ENCODE measurements around the gene SRGAP3.

SRGAP3 gene

GRCh38 chr3:9081184-9081818, 168.1 kb downstream of the SRGAP3 start:
- H3K9me3 ChIP-seq, result no peaks in the 10 kb centered on the region
- H3K36me3 ChIP-seq, result no peaks in the 10 kb centered on the region
- H3K4me1 ChIP-seq (ENCODE audit: control insufficient read depth in 1 of 2, insufficient read depth in 1 of 2, low read depth in 1 of 2, low read length in 1 of 2), result no peaks in the 10 kb centered on the region
- no peak overlapping the region for H3K4me3 ChIP-seq (ENCODE audit: low read depth in 1 of 2, low read length in 1 of 2)
- TF ChIP-seq CTCF (IDR thresholded peaks at IDR 0.05), result no peak
- H3K27me3 ChIP-seq, result no peaks in the 10 kb centered on the region
- H3K27ac ChIP-seq, result no peak overlapping the region

- Histone ChIP-seq H3K36me3 (no peaks in the 10 kb centered on the region), H3K9me3 (no peaks in the 10 kb centered on the region), H3K27me3 (no peaks in the 10 kb centered on the region), H3K4me1 (ENCODE audit: control insufficient read depth in 1 of 2, insufficient read depth in 1 of 2, low read depth in 1 of 2, low read length in 1 of 2) (no peaks in the 10 kb centered on the region), H3K4me3 (ENCODE audit: low read depth in 1 of 2, low read length in 1 of 2) (no peak overlapping the region), H3K27ac (no peak overlapping the region)
- TF ChIP-seq CTCF (IDR thresholded peaks at IDR 0.05), result no peak
Measured at GRCh38 chr3:9080163-9080562, 169.3 kb downstream of the SRGAP3 start.

GRCh38 chr3:9079676-9080075, 169.8 kb downstream of the SRGAP3 start:
- no peak overlapping the region for H3K4me3 ChIP-seq (ENCODE audit: low read depth in 1 of 2, low read length in 1 of 2)

GRCh38 chr3:9078561-9079240, 170.7 kb downstream of the SRGAP3 start:
- Histone ChIP-seq H3K27me3 (no peaks in the 10 kb centered on the region), H3K9me3 (no peaks in the 10 kb centered on the region), H3K27ac (no peak overlapping the region), H3K4me3 (ENCODE audit: low read depth in 1 of 2, low read length in 1 of 2) (no peak overlapping the region), H3K36me3 (no peaks in the 10 kb centered on the region), H3K4me1 (ENCODE audit: control insufficient read depth in 1 of 2, insufficient read depth in 1 of 2, low read depth in 1 of 2, low read length in 1 of 2) (no peaks in the 10 kb centered on the region)
- TF ChIP-seq CTCF (IDR thresholded peaks at IDR 0.05), result no peak

More at GRCh38 chr3:9079676-9080075, 169.8 kb downstream of the SRGAP3 start:
- Histone ChIP-seq H3K27me3 (no peaks in the 10 kb centered on the region), H3K4me1 (ENCODE audit: control insufficient read depth in 1 of 2, insufficient read depth in 1 of 2, low read depth in 1 of 2, low read length in 1 of 2) (no peaks in the 10 kb centered on the region), H3K27ac (no peak overlapping the region), H3K36me3 (no peaks in the 10 kb centered on the region), H3K9me3 (no peaks in the 10 kb centered on the region)
- TF ChIP-seq CTCF (IDR thresholded peaks at IDR 0.05), result no peak

GRCh38 chr3:9077029-9077428, 172.4 kb downstream of the SRGAP3 start:
- Histone ChIP-seq H3K9me3 (no peaks in the 10 kb centered on the region), H3K27ac (no peak overlapping the region), H3K4me3 (ENCODE audit: low read depth in 1 of 2, low read length in 1 of 2) (no peak overlapping the region), H3K27me3 (no peaks in the 10 kb centered on the region), H3K36me3 (no peaks in the 10 kb centered on the region), H3K4me1 (ENCODE audit: control insufficient read depth in 1 of 2, insufficient read depth in 1 of 2, low read depth in 1 of 2, low read length in 1 of 2) (peaks cover 0 to under 1% of the 10 kb centered on the region in 2 experiments)
- TF ChIP-seq CTCF (IDR thresholded peaks at IDR 0.05), result no peak
